B cell (primary cell): ENCODE data around the gene CLDN2. TPM values are rescaled to one million over a fixed set of nuclear protein-coding genes. Genes with fewer than 3 reads are reported as not detected.

Experiments used
- ATAC-seq: fragments of 200-7000 bp; cut with Tn5 transposase; one replicate; pipeline ENCODE4 v1.10.0; 2021; ENCODE audit warnings: low read depth, mild to moderate bottlenecking, moderate number of reproducible peaks, moderate library complexity
- CTCF ChIA-PET: fragments of 350-600 bp; sonication (Branson Sonifier 250); formaldehyde crosslinking; loops from one replicate; lab custom pipeline; 2021; ENCODE audit warnings: antibody characterized with exemption, inconsistent platforms; lab: Charles Lee
- POLR2A ChIA-PET: fragments of 350-600 bp; sonication (Branson Sonifier 250); formaldehyde crosslinking; loops from one replicate; lab custom pipeline; 2021; ENCODE audit warnings: antibody characterized with exemption; lab: Charles Lee
- DNase-seq: peaks from one replicate; pipeline ENCODE4 v3.0.0; 2013
- H2AFZ ChIP-seq: 2 replicates; pipeline ENCODE4 v1.6.1; 2012; ENCODE audit warnings: mild to moderate bottlenecking, low read depth, low read length; ENCODE audit not compliant: insufficient read depth, poor library complexity, severe bottlenecking
- H3K27ac ChIP-seq, 2 donors: 1 replicate in 1 of 2; 2 replicates in 1 of 2; pipeline ENCODE4 v1.5.1; 2012 to 2013; ENCODE audit warnings: low read length in 2 of 2, mild to moderate bottlenecking in 2 of 2, moderate library complexity in 1 of 2
- H3K27me3 ChIP-seq, 4 experiments: fragments of 200-600 bp in 1 of 4; sonication (generic) in 1 of 4; replicated peaks in 1 of 4; 1 replicate in 2 of 4; 2 replicates in 2 of 4; pipeline versions ENCODE4 v1.6.1 to v1.7.0; 2013 to 2016; ENCODE audit warnings: low read length in 3 of 4, mild to moderate bottlenecking in 2 of 4, mixed read lengths in 1 of 4, moderate library complexity in 1 of 4; ENCODE audit not compliant: insufficient read depth in 4 of 4, control insufficient read depth in 3 of 4; ENCODE audit errors: control extremely low read depth in 1 of 4
- H3K36me3 ChIP-seq, 2 experiments: replicated peaks in 1 of 2; 1 replicate in 1 of 2; 2 replicates in 1 of 2; pipeline versions ENCODE4 v1.6.1 to v1.7.1; 2013; ENCODE audit warnings: low read length in 1 of 2; ENCODE audit not compliant: insufficient read depth in 2 of 2, control insufficient read depth in 1 of 2; ENCODE audit errors: control extremely low read depth in 1 of 2, extremely low read depth in 1 of 2
- H3K4me1 ChIP-seq, 2 donors: fragments of 200-600 bp in 1 of 2; sonication (generic) in 1 of 2; 1 replicate in 1 of 2; 2 replicates in 1 of 2; pipeline versions ENCODE4 v1.5.1 to v1.6.1; 2013 to 2017; ENCODE audit warnings: low read length in 2 of 2; ENCODE audit not compliant: control insufficient read depth in 2 of 2, insufficient read depth in 2 of 2
- H3K4me2 ChIP-seq: replicated peaks from 2 replicates; pipeline ENCODE3; 2012; ENCODE audit warnings: mild to moderate bottlenecking, low read depth, low read length; ENCODE audit not compliant: poor library complexity, severe bottlenecking
- H3K4me3 ChIP-seq, 5 experiments: fragments of 200-600 bp in 1 of 5; sonication (generic) in 1 of 5; 1 replicate in 3 of 5; 2 replicates in 2 of 5; pipeline versions ENCODE4 v1.5.1 to v1.7.0; 2011 to 2016; ENCODE audit warnings: low read length in 4 of 5, mild to moderate bottlenecking in 4 of 5, low read depth in 2 of 5, control low read depth in 1 of 5, moderate library complexity in 1 of 5; ENCODE audit not compliant: insufficient read depth in 1 of 5; ENCODE audit errors: control extremely low read depth in 1 of 5, extremely low read depth in 1 of 5
- H3K79me2 ChIP-seq: fragments of 200-600 bp; sonication (generic); one replicate; pipeline ENCODE4 v1.6.0; 2016; ENCODE audit warnings: low read length; ENCODE audit not compliant: control insufficient read depth, insufficient read depth
- H3K9ac ChIP-seq: fragments of 200-600 bp; sonication (generic); 2 replicates; pipeline ENCODE4 v1.6.1; 2017; ENCODE audit warnings: mild to moderate bottlenecking, low read length, moderate library complexity
- H3K9me3 ChIP-seq, 3 donors: one replicate each; pipeline versions ENCODE4 v1.6.1 to v1.7.1; 2013; ENCODE audit warnings: low read length in 2 of 3; ENCODE audit not compliant: control insufficient read depth in 2 of 3, insufficient read depth in 1 of 3; ENCODE audit errors: control extremely low read depth in 1 of 3
- H4K20me1 ChIP-seq: 2 replicates; pipeline ENCODE4 v1.6.0; 2012; ENCODE audit warnings: mild to moderate bottlenecking, low read length; ENCODE audit not compliant: insufficient read depth, control insufficient read depth, poor library complexity, severe bottlenecking
- H3K27ac Mint-ChIP-seq: one replicate; pipeline ENCODE4 v1.8.0; 2021; ENCODE audit warnings: mixed read lengths
- H3K27me3 Mint-ChIP-seq: one replicate; pipeline ENCODE4 v1.8.0; 2021; ENCODE audit warnings: mixed read lengths
- H3K4me1 Mint-ChIP-seq: one replicate; pipeline ENCODE4 v1.8.0; 2021; ENCODE audit warnings: mixed read lengths
- H3K4me3 Mint-ChIP-seq: one replicate; pipeline ENCODE4 v1.8.0; 2021; ENCODE audit warnings: mixed read lengths
- H3K9me3 Mint-ChIP-seq: one replicate; pipeline ENCODE4 v1.8.0; 2022; ENCODE audit warnings: mixed read lengths; ENCODE audit not compliant: insufficient read depth
- CTCF ChIP-seq: fragments of 200-600 bp; IDR thresholded peaks from one replicate; pipeline ENCODE4 v1.8.0; 2022; ENCODE audit warnings: antibody characterized with exemption, mild to moderate bottlenecking
- EZH2 ChIP-seq: IDR thresholded peaks from 2 replicates; pipeline ENCODE4 v1.6.1; 2012; ENCODE audit warnings: borderline replicate concordance, low read depth, mild to moderate bottlenecking, moderate library complexity, low read length; ENCODE audit not compliant: insufficient read depth, poor library complexity, severe bottlenecking
- WGBS: methylation state at CpG from one replicate; pipeline ENCODE4 v1.1.5; 2013; ENCODE audit warnings: missing lambda C conversion rate; ENCODE audit not compliant: insufficient coverage; 5-methylcytosine and 5-hydroxymethylcytosine counted together
- intact Hi-C: fragments of 100-400 bp; cut with micrococcal nuclease; formaldehyde crosslinking; loops from one replicate; pipeline ENCODE4 v1.10.0; 2022
- polyA plus RNA-seq: library from polyadenylated mRNA; depleted of rRNA; stranded (reverse); fragments of >200 nt; gene quantifications from 2 replicates; pipeline ENCODE4 v1.2.3, GENCODE V29; 2012
- total RNA-seq, 2 donors: library from RNA; stranded (reverse); fragments of 120-200 nt in 1 of 2; gene quantifications; 1 replicate in 1 of 2; 2 replicates in 1 of 2; pipeline versions ENCODE4 v1.2.3 to v1.2.4, GENCODE V29; 2013 to 2022

The CLDN2 gene
- total and polyA plus RNA-seq, 2 donors (not counting 1 experiment from before 2014, with no cell fraction given), result not detected

GRCh38 chrX:106917830-106918500, 2.2 kb upstream of the CLDN2 start:
- intact Hi-C loops, result no loop called here
- no peak overlapping the region for H3K4me3 Mint-ChIP-seq
- DNase-seq (no peak), ATAC-seq (no peak)
- Histone ChIP-seq H3K4me2 (no peak overlapping the region), H3K9ac (no peak overlapping the region), H3K27ac (no peak overlapping the region), H3K4me1 (no peaks in the 10 kb centered on the region), H3K9me3 (no peaks in the 10 kb centered on the region), H2AFZ (no peak overlapping the region), H4K20me1 (no peaks in the 10 kb centered on the region), H3K36me3 (no peaks in the 10 kb centered on the region), H3K4me3 (no peak overlapping the region), H3K79me2 (no peaks in the 10 kb centered on the region), H3K27me3 (no peaks in the 10 kb centered on the region)
- H3K27ac Mint-ChIP-seq, result no peak overlapping the region
- no peaks in the 10 kb centered on the region for H3K4me1 Mint-ChIP-seq
- H3K27me3 Mint-ChIP-seq, result peaks cover 26% of the 10 kb centered on the region
- no peaks in the 10 kb centered on the region for H3K9me3 Mint-ChIP-seq
- no peak for TF ChIP-seq CTCF
- TF ChIP-seq EZH2, result no peak
- 30% methylated on average over 4 of the region's 6 CpGs for WGBS
- ChIA-PET CTCF (no interaction called here), POLR2A (no interaction called here)

- no peak overlapping the region for H3K9ac ChIP-seq
- no peaks in the 10 kb centered on the region for H3K4me1 ChIP-seq
- WGBS, result no CpG with 5 or more reads among the region's 2 CpGs
- H3K9me3 ChIP-seq, result no peaks in the 10 kb centered on the region
- Mint-ChIP-seq H3K4me1 (no peaks in the 10 kb centered on the region), H3K27me3 (peaks cover 11% of the 10 kb centered on the region), H3K27ac (no peak overlapping the region), H3K4me3 (no peak overlapping the region), H3K9me3 (no peaks in the 10 kb centered on the region)
- no peak overlapping the region for H3K4me3 ChIP-seq
- no peaks in the 10 kb centered on the region for H3K79me2 ChIP-seq
- intact Hi-C loops, result no loop called here
- H2AFZ ChIP-seq, result no peak overlapping the region
- H3K4me2 ChIP-seq, result no peak overlapping the region
- H3K36me3 ChIP-seq, result no peaks in the 10 kb centered on the region
- CTCF ChIA-PET, result no interaction called here
- no peaks in the 10 kb centered on the region for H4K20me1 ChIP-seq
- no peak for ATAC-seq
- no peaks in the 10 kb centered on the region for H3K27me3 ChIP-seq
- POLR2A ChIA-PET, result no interaction called here
- TF ChIP-seq EZH2 (no peak), CTCF (no peak)
- no peak overlapping the region for H3K27ac ChIP-seq
- DNase-seq, result no peak
Observed at GRCh38 chrX:106921637-106922036, 1.4 kb downstream of the CLDN2 start.
